ENCODE data around the gene REXO1. TPM values are rescaled to one million over a fixed set of nuclear protein-coding genes. Genes with fewer than 3 reads are reported as not detected.

REXO1 gene
- polyA plus RNA-seq, 1 experiment = 11.0 TPM

- ChIA-PET POLR2A (no interaction called here), CTCF (interaction anchor here (1.4 to 1.7 kb wide), 2 partner anchors 8 to 9 kb away, joined by 4 to 6 read pairs; no protein-coding TSS in a partner anchor)
- no peak for TF ChIP-seq CTCF (IDR thresholded peaks at IDR 0.05; ENCODE audit: insufficient read depth, low read depth, low read length)
- Histone ChIP-seq H3K27me3 (ENCODE audit: control insufficient read depth, insufficient read depth, low read length) (no peaks in the 10 kb centered on the region), H3K4me3 (ENCODE audit: low read depth, low read length) (no peak overlapping the region), H3K36me3 (ENCODE audit: control insufficient read depth, insufficient read depth, low read length) (peaks cover 4% of the 10 kb centered on the region)
- no peak for DNase-seq (ENCODE audit: low read depth)
Observed at GRCh38 chr19:1867349-1867724, 19.1 kb upstream of the REXO1 start.

GRCh38 chr19:1866693-1867348 lies 18.5 kb upstream of the REXO1 start:
- DNase-seq (ENCODE audit: low read depth) = no peak
- Histone ChIP-seq H3K4me3 (ENCODE audit: low read depth, low read length) (no peak overlapping the region), H3K36me3 (ENCODE audit: control insufficient read depth, insufficient read depth, low read length) (peaks cover 4% of the 10 kb centered on the region), H3K27me3 (ENCODE audit: control insufficient read depth, insufficient read depth, low read length) (no peaks in the 10 kb centered on the region)
- ChIA-PET POLR2A (no interaction called here), CTCF (interaction anchor here (0.6 to 1.7 kb wide), 5 partner anchors 9 to 31 kb away, joined by 3 to 6 read pairs (median 4); no protein-coding TSS in a partner anchor)
- no peak for TF ChIP-seq CTCF (IDR thresholded peaks at IDR 0.05; ENCODE audit: insufficient read depth, low read depth, low read length)

GRCh38 chr19:1865172-1866010 lies 17.1 kb upstream of the REXO1 start:
- Histone ChIP-seq H3K4me3 (ENCODE audit: low read depth, low read length) (peak overlapping the region; percentile 86), H3K36me3 (ENCODE audit: control insufficient read depth, insufficient read depth, low read length) (peaks cover 1% of the 10 kb centered on the region), H3K27me3 (ENCODE audit: control insufficient read depth, insufficient read depth, low read length) (no peaks in the 10 kb centered on the region)
- no peak for TF ChIP-seq CTCF (IDR thresholded peaks at IDR 0.05; ENCODE audit: insufficient read depth, low read depth, low read length)
- DNase-seq (ENCODE audit: low read depth) = no peak
- ChIA-PET CTCF (interaction anchor here (0.8 to 1.7 kb wide), 7 partner anchors 10 to 41 kb away, joined by 3 to 8 read pairs (median 4); no protein-coding TSS in a partner anchor), POLR2A (no interaction called here)

- peak; percentile 72 for TF ChIP-seq CTCF (IDR thresholded peaks at IDR 0.05; ENCODE audit: insufficient read depth, low read depth, low read length)
- no peaks in the 10 kb centered on the region for H3K27me3 ChIP-seq (ENCODE audit: control insufficient read depth, insufficient read depth, low read length)
- no peaks in the 10 kb centered on the region; the same call in 1 of the 2 replicates for H3K36me3 ChIP-seq (ENCODE audit: control insufficient read depth, insufficient read depth, low read length)
- H3K4me3 ChIP-seq (ENCODE audit: low read depth, low read length) = peak overlapping the region; percentile 86
- POLR2A ChIA-PET = no interaction called here
- CTCF ChIA-PET = interaction anchor here (0.8 to 1.6 kb wide), 7 partner anchors 11 to 41 kb away, joined by 3 to 8 read pairs (median 4); no protein-coding TSS in a partner anchor
- DNase-seq (ENCODE audit: low read depth) = no peak
Observed at GRCh38 chr19:1864480-1865171, 16.3 kb upstream of the REXO1 start.

All from BJ (cell line).